ENCODE measurements around the gene SART1. TPM values are rescaled to one million over a fixed set of nuclear protein-coding genes. Genes with fewer than 3 reads are reported as not detected.

The SART1 gene
- total RNA-seq, 1 experiment from 2014 or later, result 67.4 TPM

DNA sequence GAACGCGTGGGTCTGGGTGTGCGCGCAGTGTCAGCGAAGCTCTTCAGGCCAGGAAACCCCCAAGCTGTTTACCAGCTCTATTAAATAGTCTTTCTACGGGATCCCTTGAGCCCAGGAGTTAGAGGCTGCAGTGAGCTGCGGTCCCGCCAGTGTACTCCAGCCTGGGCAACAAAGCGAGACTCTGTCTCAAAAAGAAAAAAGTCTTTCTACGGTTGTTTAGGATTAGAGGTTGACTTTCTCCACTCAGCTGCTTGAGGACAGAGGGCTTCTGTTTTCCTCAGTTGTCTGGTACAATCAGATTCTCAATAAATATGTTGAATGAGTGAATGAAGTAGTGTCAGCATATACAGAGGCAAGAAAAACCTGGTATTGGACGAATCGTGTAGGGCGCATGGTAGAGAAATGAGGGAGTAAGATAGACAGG lies 619 bp downstream of the SART1 start:
- BruUV-seq (replicated peaks), result TSS peak; percentile 40
- DNase-seq (ENCODE audit: unreplicated experiment), result no peak
- no peaks in the 10 kb centered on the region for H3K9me3 Mint-ChIP-seq (ENCODE audit: unreplicated experiment)
- H3K36me3 Mint-ChIP-seq (ENCODE audit: insufficient read depth, unreplicated experiment), result peaks cover 33% of the 10 kb centered on the region
- TF ChIP-seq, protein P1, sequence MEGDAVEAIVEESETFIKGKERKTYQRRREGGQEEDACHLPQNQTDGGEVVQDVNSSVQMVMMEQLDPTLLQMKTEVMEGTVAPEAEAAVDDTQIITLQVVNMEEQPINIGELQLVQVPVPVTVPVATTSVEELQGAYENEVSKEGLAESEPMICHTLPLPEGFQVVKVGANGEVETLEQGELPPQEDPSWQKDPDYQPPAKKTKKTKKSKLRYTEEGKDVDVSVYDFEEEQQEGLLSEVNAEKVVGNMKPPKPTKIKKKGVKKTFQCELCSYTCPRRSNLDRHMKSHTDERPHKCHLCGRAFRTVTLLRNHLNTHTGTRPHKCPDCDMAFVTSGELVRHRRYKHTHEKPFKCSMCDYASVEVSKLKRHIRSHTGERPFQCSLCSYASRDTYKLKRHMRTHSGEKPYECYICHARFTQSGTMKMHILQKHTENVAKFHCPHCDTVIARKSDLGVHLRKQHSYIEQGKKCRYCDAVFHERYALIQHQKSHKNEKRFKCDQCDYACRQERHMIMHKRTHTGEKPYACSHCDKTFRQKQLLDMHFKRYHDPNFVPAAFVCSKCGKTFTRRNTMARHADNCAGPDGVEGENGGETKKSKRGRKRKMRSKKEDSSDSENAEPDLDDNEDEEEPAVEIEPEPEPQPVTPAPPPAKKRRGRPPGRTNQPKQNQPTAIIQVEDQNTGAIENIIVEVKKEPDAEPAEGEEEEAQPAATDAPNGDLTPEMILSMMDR (IDR thresholded peaks at IDR 0.05; ENCODE audit: unreplicated experiment), result no peak
- POLR2A ChIA-PET, result interaction anchor here (0.6 to 3.5 kb wide), 11 partner anchors 8 to 251 kb away, joined by 3 to 28 read pairs (median 4); partner anchors contain the start of genes CCDC85B, FIBP, FOSL1 and KAT5
- peaks cover 17% of the 10 kb centered on the region for H3K4me1 Mint-ChIP-seq (ENCODE audit: insufficient read depth, unreplicated experiment)
- CTCF ChIA-PET, result interaction anchor here (0.6 to 1.0 kb wide), 4 partner anchors 13 to 865 kb away, joined by 3 to 4 read pairs (median 4); no protein-coding TSS in a partner anchor
- peak overlapping the region; percentile 96 for H3K4me3 Mint-ChIP-seq (ENCODE audit: unreplicated experiment)
- intact Hi-C loops (cut with micrococcal nuclease), result no loop called here
- no peaks in the 10 kb centered on the region for H3K27me3 Mint-ChIP-seq (ENCODE audit: insufficient read depth, unreplicated experiment)
- H3K27ac Mint-ChIP-seq (ENCODE audit: low read depth, unreplicated experiment), result peak overlapping the region; percentile 84

DNA sequence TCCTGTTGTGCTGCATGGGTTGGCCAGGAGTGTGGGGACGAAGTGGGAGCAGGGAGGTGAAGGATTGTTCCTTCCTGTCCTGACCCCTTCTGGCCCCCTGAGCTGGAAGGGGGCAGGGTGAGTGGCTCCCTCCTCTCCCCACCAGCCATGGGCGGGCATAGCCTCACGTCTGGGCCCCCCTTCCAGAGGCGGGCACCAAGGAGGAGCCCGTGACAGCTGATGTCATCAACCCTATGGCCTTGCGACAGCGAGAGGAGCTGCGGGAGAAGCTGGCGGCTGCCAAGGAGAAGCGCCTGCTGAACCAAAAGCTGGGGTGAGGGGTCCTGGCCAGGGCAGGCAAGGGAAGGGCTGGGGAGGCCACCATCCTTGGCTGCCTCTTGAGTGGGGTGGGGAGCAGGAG lies 3.4 kb downstream of the SART1 start:
- H3K36me3 Mint-ChIP-seq (ENCODE audit: insufficient read depth, unreplicated experiment), result peaks cover 54% of the 10 kb centered on the region
- ChIA-PET CTCF (interaction anchor here (1.0 kb wide), 1 partner anchor 80 kb away, joined by 4 read pairs; no protein-coding TSS in a partner anchor), POLR2A (no interaction called here)
- no peaks in the 10 kb centered on the region for H3K27me3 Mint-ChIP-seq (ENCODE audit: insufficient read depth, unreplicated experiment)
- H3K4me3 Mint-ChIP-seq (ENCODE audit: unreplicated experiment), result no peak overlapping the region
- TF ChIP-seq, protein P1 (IDR thresholded peaks at IDR 0.05; ENCODE audit: unreplicated experiment), result no peak
- no TSS peak for BruUV-seq (replicated peaks)
- no peak overlapping the region for H3K27ac Mint-ChIP-seq (ENCODE audit: low read depth, unreplicated experiment)
- no peaks in the 10 kb centered on the region for H3K9me3 Mint-ChIP-seq (ENCODE audit: unreplicated experiment)
- DNase-seq (ENCODE audit: unreplicated experiment), result no peak
- intact Hi-C loops (cut with micrococcal nuclease), result no loop called here
- H3K4me1 Mint-ChIP-seq (ENCODE audit: insufficient read depth, unreplicated experiment), result peaks cover 29% of the 10 kb centered on the region

DNA sequence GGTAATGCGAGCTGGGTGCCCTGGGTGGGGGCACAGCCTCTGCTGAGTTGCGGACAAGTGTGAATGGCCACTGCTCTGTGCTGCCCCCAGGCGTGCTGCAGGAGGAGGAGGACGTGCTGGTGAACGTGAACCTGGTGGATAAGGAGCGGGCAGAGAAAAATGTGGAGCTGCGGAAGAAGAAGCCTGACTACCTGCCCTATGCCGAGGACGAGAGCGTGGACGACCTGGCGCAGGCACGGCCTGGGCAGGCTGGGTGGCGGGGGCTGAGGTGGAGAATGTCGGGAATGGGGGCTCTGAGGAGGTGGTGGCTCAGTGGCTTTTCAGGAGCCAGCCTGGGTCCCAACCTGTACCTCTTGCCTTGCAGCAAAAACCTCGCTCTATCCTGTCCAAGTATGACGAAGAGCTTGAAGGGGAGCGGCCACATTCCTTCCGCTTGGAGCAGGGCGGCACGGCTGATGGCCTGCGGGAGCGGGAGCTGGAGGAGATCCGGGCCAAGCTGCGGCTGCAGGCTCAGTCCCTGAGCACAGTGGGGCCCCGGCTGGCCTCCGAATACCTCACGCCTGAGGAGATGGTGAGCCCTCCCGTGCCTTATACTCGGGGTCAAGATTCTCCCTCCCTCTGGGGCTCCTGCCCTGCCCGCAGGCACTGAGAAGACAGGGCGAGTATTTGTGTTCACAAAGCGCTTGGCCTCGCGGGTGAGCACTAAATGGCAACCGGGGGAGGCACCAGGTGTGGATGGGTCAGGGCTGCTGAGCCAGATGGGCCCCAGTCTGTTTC lies 4.6 kb downstream of the SART1 start:
- H3K27me3 Mint-ChIP-seq (ENCODE audit: insufficient read depth, unreplicated experiment), result no peaks in the 10 kb centered on the region
- ChIA-PET CTCF (interaction anchor here (0.9 to 2.4 kb wide), 6 partner anchors 14 to 81 kb away, joined by 3 to 12 read pairs (median 4); partner anchors contain the start of gene CATSPER1), POLR2A (interaction anchor here (0.6 to 1.3 kb wide), 2 partner anchors 66 to 79 kb away, joined by 3 read pairs; no protein-coding TSS in a partner anchor)
- no peak overlapping the region for H3K27ac Mint-ChIP-seq (ENCODE audit: low read depth, unreplicated experiment)
- intact Hi-C loops (cut with micrococcal nuclease), result no loop called here
- TF ChIP-seq, protein P1 (IDR thresholded peaks at IDR 0.05; ENCODE audit: unreplicated experiment), result no peak
- H3K4me1 Mint-ChIP-seq (ENCODE audit: insufficient read depth, unreplicated experiment), result peaks cover 33% of the 10 kb centered on the region
- DNase-seq (ENCODE audit: unreplicated experiment), result no peak
- H3K9me3 Mint-ChIP-seq (ENCODE audit: unreplicated experiment), result no peaks in the 10 kb centered on the region
- TSS peak; percentile 23 for BruUV-seq (replicated peaks)
- peaks cover 60% of the 10 kb centered on the region for H3K36me3 Mint-ChIP-seq (ENCODE audit: insufficient read depth, unreplicated experiment)
- H3K4me3 Mint-ChIP-seq (ENCODE audit: unreplicated experiment), result no peak overlapping the region

DNA sequence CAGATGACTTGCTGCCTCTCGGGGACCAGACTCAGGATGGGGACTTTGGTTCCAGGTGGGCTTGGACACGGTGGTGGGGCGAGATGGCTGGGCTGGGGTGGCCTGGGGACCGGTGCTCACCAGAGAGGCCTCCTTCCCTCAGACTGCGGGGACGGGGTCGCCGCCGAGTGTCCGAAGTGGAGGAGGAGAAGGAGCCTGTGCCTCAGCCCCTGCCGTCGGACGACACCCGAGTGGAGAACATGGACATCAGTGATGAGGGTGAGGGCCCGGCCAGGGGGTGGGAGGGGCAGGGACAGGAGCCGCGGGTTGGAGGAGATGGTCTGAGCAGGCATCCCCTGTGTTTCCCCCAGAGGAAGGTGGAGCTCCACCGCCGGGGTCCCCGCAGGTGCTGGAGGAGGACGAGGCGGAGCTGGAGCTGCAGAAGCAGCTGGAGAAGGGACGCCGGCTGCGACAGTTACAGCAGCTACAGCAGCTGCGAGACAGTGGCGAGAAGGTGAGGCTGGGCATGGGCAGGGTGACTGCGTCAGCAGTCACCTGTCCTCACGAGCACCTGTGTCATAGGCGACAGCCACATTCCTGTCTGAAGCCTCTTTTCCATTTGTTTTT lies 5.9 kb downstream of the SART1 start:
- intact Hi-C loops (cut with micrococcal nuclease), result no loop called here
- ChIA-PET CTCF (interaction anchor here (1.2 to 2.4 kb wide), 2 partner anchors 78 to 82 kb away, joined by 5 to 12 read pairs; no protein-coding TSS in a partner anchor), POLR2A (no interaction called here)
- Mint-ChIP-seq H3K4me3 (ENCODE audit: unreplicated experiment) (no peak overlapping the region), H3K27me3 (ENCODE audit: insufficient read depth, unreplicated experiment) (no peaks in the 10 kb centered on the region), H3K9me3 (ENCODE audit: unreplicated experiment) (no peaks in the 10 kb centered on the region), H3K36me3 (ENCODE audit: insufficient read depth, unreplicated experiment) (peaks cover 69% of the 10 kb centered on the region), H3K4me1 (ENCODE audit: insufficient read depth, unreplicated experiment) (peaks cover 29% of the 10 kb centered on the region), H3K27ac (ENCODE audit: low read depth, unreplicated experiment) (no peak overlapping the region)
- no peak for DNase-seq (ENCODE audit: unreplicated experiment)
- TF ChIP-seq, protein P1 (IDR thresholded peaks at IDR 0.05; ENCODE audit: unreplicated experiment), result no peak
- BruUV-seq (replicated peaks), result no TSS peak

Measured in MCF 10A (cell line).